HepG2 (cell line): ENCODE results near the gene MAP3K8. TPM values are rescaled to one million over a fixed set of nuclear protein-coding genes. Genes with fewer than 3 reads are reported as not detected.

Experiments
- ADNP ChIP-seq: sonication (generic); formaldehyde crosslinking; IDR thresholded peaks from 2 replicates; pipeline ENCODE4 v1.4.0; 2020; ENCODE audit warnings: missing genetic modification reagents
- CHD4 ChIP-seq: fragments of 200-600 bp; sonication (generic); IDR thresholded peaks from 2 replicates; pipeline ENCODE4 v1.7.0; 2017; ENCODE audit warnings: mild to moderate bottlenecking, low read length, borderline replicate concordance
- CREB1 ChIP-seq, 2 experiments: fragments of 450-650 bp in 1 of 2; IDR thresholded peaks; 2 replicates each; pipeline ENCODE4 v1.6.1; 2016 to 2017; ENCODE audit warnings: control low read depth in 1 of 2, mild to moderate bottlenecking in 1 of 2, missing compliant biosample characterization in 1 of 2, missing genetic modification characterization in 1 of 2
- GATAD2A ChIP-seq: IDR thresholded peaks from 2 replicates; pipeline ENCODE4 v1.6.1; 2016
- HDAC2 ChIP-seq: sonication (generic); formaldehyde crosslinking; IDR thresholded peaks from 2 replicates; pipeline ENCODE4 v1.4.0; 2020; ENCODE audit warnings: missing genetic modification reagents
- HNF4A ChIP-seq: sonication (generic); formaldehyde crosslinking; IDR thresholded peaks from 2 replicates; pipeline ENCODE4 v1.4.0; 2020; ENCODE audit warnings: missing genetic modification reagents
- MAFF ChIP-seq: IDR thresholded peaks from 2 replicates; pipeline ENCODE4 v1.6.1; 2011; ENCODE audit warnings: low read depth, low read length, improper control_type of control experiment
- MEIS1 ChIP-seq: sonication (generic); formaldehyde crosslinking; IDR thresholded peaks from 2 replicates; pipeline ENCODE4 v1.9.0; 2021; ENCODE audit warnings: mild to moderate bottlenecking, missing genetic modification reagents, moderate library complexity, borderline replicate concordance
- PCBP1 ChIP-seq: fragments of 200-400 bp; formaldehyde crosslinking; IDR thresholded peaks from 2 replicates; pipeline ENCODE4 v1.6.1; 2017; ENCODE audit warnings: mild to moderate bottlenecking, low read depth, low read length, borderline replicate concordance
- RBFOX2 ChIP-seq: fragments of 200-400 bp; formaldehyde crosslinking; IDR thresholded peaks from 2 replicates; pipeline ENCODE4 v1.6.1; 2017; ENCODE audit warnings: low read depth, mild to moderate bottlenecking, low read length
- RCOR2 ChIP-seq: IDR thresholded peaks from 2 replicates; pipeline ENCODE4 v1.6.1; 2016; ENCODE audit warnings: missing biosample characterization, missing genetic modification reagents
- SMARCC2 ChIP-seq: fragments of 450-650 bp; IDR thresholded peaks from 2 replicates; pipeline ENCODE4 v1.6.1; 2017; ENCODE audit warnings: antibody characterized with exemption, mild to moderate bottlenecking
- YEATS4 ChIP-seq: sonication (generic); formaldehyde crosslinking; IDR thresholded peaks from 2 replicates; pipeline ENCODE4 v1.4.0; 2020; ENCODE audit warnings: missing genetic modification reagents, borderline replicate concordance
- ZBTB34 ChIP-seq: sonication (generic); formaldehyde crosslinking; IDR thresholded peaks from 2 replicates; pipeline ENCODE4 v1.8.0; 2022; ENCODE audit warnings: mild to moderate bottlenecking, missing genetic modification reagents
- ZNF512B ChIP-seq: sonication (generic); formaldehyde crosslinking; IDR thresholded peaks from 2 replicates; pipeline ENCODE4 v1.5.1; 2020; ENCODE audit warnings: missing genetic modification reagents, mild to moderate bottlenecking, borderline replicate concordance
- ZNF660 ChIP-seq: sonication (generic); formaldehyde crosslinking; IDR thresholded peaks from 2 replicates; pipeline ENCODE4 v1.5.1; 2020; ENCODE audit warnings: mild to moderate bottlenecking, low read depth, missing genetic modification reagents, borderline replicate concordance
- polyA plus RNA-seq, 8 experiments: library from polyadenylated mRNA; depleted of rRNA in 3 of 8; stranded (reverse) in 7 of 8; unstranded in 1 of 8; fragments of >200 nt; fragmentation: Illumina TruSeq in 4 of 8; extraction: Trizol in 4 of 8; gene quantifications; 2 replicates each; pipeline versions ENCODE4 v1.2.1 to v1.2.3, GENCODE V29; 2011 to 2016; ENCODE audit warnings: low read depth in 4 of 8, missing spikeins in 1 of 8, mixed read lengths in 1 of 8; ENCODE audit not compliant: insufficient read depth in 1 of 8
- total RNA-seq, 5 experiments: library from RNA; depleted of rRNA; stranded (reverse); fragments of >200 nt; fragmentation: Illumina TruSeq; extraction: Trizol; gene quantifications; 2 replicates each; pipeline ENCODE4 v1.2.3, GENCODE V29; 2016; ENCODE audit warnings: low read depth in 1 of 5
- TF ChIP-seq, protein P1 (sequence below): sonication (generic); formaldehyde crosslinking; IDR thresholded peaks from 2 replicates; pipeline ENCODE4 v1.4.0; 2020; ENCODE audit warnings: missing genetic modification reagents, borderline replicate concordance
- TF ChIP-seq, protein P2 (sequence below): sonication (generic); formaldehyde crosslinking; IDR thresholded peaks from 2 replicates; pipeline ENCODE4 v1.4.0; 2020; ENCODE audit warnings: missing genetic modification reagents

Gene MAP3K8
- total and polyA plus RNA-seq, 2 of the 13 experiments (the other 11 are each of a cell fraction or from before 2014, with no cell fraction given): 19.3 to 37.9 TPM

GRCh38 chr10:30437031-30437841, 3.3 kb downstream of the MAP3K8 start (continued):
- TF ChIP-seq MAFF: peak; percentile 36; the same call in 1 of the 2 replicates
- no peak for TF ChIP-seq ZNF512B (CRISPR knock-in tag)
- peak; percentile 40; the same call in 1 of the 2 replicates for TF ChIP-seq HDAC2
- peak; percentile 95 for TF ChIP-seq ADNP (CRISPR knock-in tag)
- no peak for TF ChIP-seq MEIS1 (CRISPR knock-in tag)
- 0 out of 2 replicates have a peak, but pooled peaks have one; percentile 31 for TF ChIP-seq GATAD2A (CRISPR knock-in tag)
- peak; percentile 21; the same call in 1 of the 2 replicates for TF ChIP-seq HNF4A (CRISPR knock-in tag)
- no peak for TF ChIP-seq CHD4
- TF ChIP-seq YEATS4: no peak
- TF ChIP-seq, protein P1, sequence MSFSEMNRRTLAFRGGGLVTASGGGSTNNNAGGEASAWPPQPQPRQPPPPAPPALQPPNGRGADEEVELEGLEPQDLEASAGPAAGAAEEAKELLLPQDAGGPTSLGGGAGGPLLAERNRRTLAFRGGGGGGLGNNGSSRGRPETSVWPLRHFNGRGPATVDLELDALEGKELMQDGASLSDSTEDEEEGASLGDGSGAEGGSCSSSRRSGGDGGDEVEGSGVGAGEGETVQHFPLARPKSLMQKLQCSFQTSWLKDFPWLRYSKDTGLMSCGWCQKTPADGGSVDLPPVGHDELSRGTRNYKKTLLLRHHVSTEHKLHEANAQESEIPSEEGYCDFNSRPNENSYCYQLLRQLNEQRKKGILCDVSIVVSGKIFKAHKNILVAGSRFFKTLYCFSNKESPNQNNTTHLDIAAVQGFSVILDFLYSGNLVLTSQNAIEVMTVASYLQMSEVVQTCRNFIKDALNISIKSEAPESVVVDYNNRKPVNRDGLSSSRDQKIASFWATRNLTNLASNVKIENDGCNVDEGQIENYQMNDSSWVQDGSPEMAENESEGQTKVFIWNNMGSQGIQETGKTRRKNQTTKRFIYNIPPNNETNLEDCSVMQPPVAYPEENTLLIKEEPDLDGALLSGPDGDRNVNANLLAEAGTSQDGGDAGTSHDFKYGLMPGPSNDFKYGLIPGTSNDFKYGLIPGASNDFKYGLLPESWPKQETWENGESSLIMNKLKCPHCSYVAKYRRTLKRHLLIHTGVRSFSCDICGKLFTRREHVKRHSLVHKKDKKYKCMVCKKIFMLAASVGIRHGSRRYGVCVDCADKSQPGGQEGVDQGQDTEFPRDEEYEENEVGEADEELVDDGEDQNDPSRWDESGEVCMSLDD (CRISPR knock-in tag): no peak
- TF ChIP-seq RBFOX2: peak; percentile 11; the same call in 1 of the 2 replicates
- no peak for TF ChIP-seq SMARCC2
- TF ChIP-seq PCBP1: no peak
- TF ChIP-seq ZBTB34 (CRISPR knock-in tag): no peak
- peak; percentile 77; the same call in 1 of the 2 replicates for TF ChIP-seq RCOR2 (CRISPR knock-in tag)
- TF ChIP-seq, protein P2, sequence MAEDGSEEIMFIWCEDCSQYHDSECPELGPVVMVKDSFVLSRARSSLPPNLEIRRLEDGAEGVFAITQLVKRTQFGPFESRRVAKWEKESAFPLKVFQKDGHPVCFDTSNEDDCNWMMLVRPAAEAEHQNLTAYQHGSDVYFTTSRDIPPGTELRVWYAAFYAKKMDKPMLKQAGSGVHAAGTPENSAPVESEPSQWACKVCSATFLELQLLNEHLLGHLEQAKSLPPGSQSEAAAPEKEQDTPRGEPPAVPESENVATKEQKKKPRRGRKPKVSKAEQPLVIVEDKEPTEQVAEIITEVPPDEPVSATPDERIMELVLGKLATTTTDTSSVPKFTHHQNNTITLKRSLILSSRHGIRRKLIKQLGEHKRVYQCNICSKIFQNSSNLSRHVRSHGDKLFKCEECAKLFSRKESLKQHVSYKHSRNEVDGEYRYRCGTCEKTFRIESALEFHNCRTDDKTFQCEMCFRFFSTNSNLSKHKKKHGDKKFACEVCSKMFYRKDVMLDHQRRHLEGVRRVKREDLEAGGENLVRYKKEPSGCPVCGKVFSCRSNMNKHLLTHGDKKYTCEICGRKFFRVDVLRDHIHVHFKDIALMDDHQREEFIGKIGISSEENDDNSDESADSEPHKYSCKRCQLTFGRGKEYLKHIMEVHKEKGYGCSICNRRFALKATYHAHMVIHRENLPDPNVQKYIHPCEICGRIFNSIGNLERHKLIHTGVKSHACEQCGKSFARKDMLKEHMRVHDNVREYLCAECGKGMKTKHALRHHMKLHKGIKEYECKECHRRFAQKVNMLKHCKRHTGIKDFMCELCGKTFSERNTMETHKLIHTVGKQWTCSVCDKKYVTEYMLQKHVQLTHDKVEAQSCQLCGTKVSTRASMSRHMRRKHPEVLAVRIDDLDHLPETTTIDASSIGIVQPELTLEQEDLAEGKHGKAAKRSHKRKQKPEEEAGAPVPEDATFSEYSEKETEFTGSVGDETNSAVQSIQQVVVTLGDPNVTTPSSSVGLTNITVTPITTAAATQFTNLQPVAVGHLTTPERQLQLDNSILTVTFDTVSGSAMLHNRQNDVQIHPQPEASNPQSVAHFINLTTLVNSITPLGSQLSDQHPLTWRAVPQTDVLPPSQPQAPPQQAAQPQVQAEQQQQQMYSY (CRISPR knock-in tag): no peak
- TF ChIP-seq CREB1 (IDR thresholded peaks at IDR 0.05): peak; percentile 29; the same call in 1 of the 2 replicates
- TF ChIP-seq CREB1 (CRISPR knock-in tag; IDR thresholded peaks at IDR 0.05): no peak
- no peak for TF ChIP-seq ZNF660 (CRISPR knock-in tag)
